Measurements from ENCODE around the gene COL2A1. TPM values are rescaled to one million over a fixed set of nuclear protein-coding genes. Genes with fewer than 3 reads are reported as not detected.

Gene COL2A1
- total RNA-seq, 1 experiment from 2014 or later: not detected

- no peak overlapping the region for H3K4me3 ChIP-seq
- H3K9me2 ChIP-seq (ENCODE audit: insufficient read depth): no peaks in the 10 kb centered on the region
- no peaks in the 10 kb centered on the region for H3K9me3 ChIP-seq (ENCODE audit: insufficient read depth, low read depth)
- H2AFZ ChIP-seq: no peak overlapping the region
- no peak overlapping the region for H3K27ac ChIP-seq
- H3K4me1 ChIP-seq (replicated peaks; ENCODE audit: insufficient read depth): peaks cover 20% of the 10 kb centered on the region
- no peaks in the 10 kb centered on the region for H3K79me2 ChIP-seq (ENCODE audit: low read depth)
- no peaks in the 10 kb centered on the region for H3K36me3 ChIP-seq (ENCODE audit: low read depth)
- peaks cover 8% of the 10 kb centered on the region; the same call in 1 of the 2 replicates for H3F3A ChIP-seq (ENCODE audit: insufficient read depth, low read depth)
- CTCF ChIA-PET: no interaction called here
- no peak for TF ChIP-seq EZH2 (IDR thresholded peaks at IDR 0.05; ENCODE audit: low read depth)
- no peak for TF ChIP-seq CTCF (conservative IDR thresholded peaks at IDR 0.05)
- intact Hi-C loops (cut with micrococcal nuclease; ENCODE audit: unreplicated experiment): no loop called here
- H3K4me2 ChIP-seq: no peak overlapping the region
- no peak for DNase-seq
- POLR2A ChIA-PET (ENCODE audit: unreplicated experiment): no interaction called here
- peaks cover 50% of the 10 kb centered on the region for H3K27me3 ChIP-seq (ENCODE audit: insufficient read depth, low read depth)
- BruUV-seq (replicated peaks): no TSS peak
- H4K20me1 ChIP-seq (ENCODE audit: insufficient read depth): no peaks in the 10 kb centered on the region
These were observed 8.3 kb downstream of the COL2A1 start for GRCh38 chr12:47995981-47996401.

- Histone ChIP-seq H4K20me1 (ENCODE audit: insufficient read depth) (no peaks in the 10 kb centered on the region), H3K4me1 (replicated peaks; ENCODE audit: insufficient read depth) (peaks cover 15% of the 10 kb centered on the region), H3K36me3 (ENCODE audit: low read depth) (no peaks in the 10 kb centered on the region), H3K9me3 (ENCODE audit: insufficient read depth, low read depth) (no peaks in the 10 kb centered on the region), H3K27ac (no peak overlapping the region), H3K9me2 (ENCODE audit: insufficient read depth) (no peaks in the 10 kb centered on the region), H3K4me3 (no peak overlapping the region), H3K4me2 (no peak overlapping the region), H3F3A (ENCODE audit: insufficient read depth, low read depth) (no peaks in the 10 kb centered on the region), H3K27me3 (ENCODE audit: insufficient read depth, low read depth) (peaks cover 60% of the 10 kb centered on the region), H2AFZ (no peak overlapping the region), H3K79me2 (ENCODE audit: low read depth) (no peaks in the 10 kb centered on the region)
- BruUV-seq (replicated peaks): no TSS peak
- POLR2A ChIA-PET (ENCODE audit: unreplicated experiment): no interaction called here
- DNase-seq: no peak
- no peak for TF ChIP-seq EZH2 (IDR thresholded peaks at IDR 0.05; ENCODE audit: low read depth)
- no peak for TF ChIP-seq CTCF (conservative IDR thresholded peaks at IDR 0.05)
- intact Hi-C loops (cut with micrococcal nuclease; ENCODE audit: unreplicated experiment): no loop called here
- CTCF ChIA-PET: interaction anchor here (0.6 kb wide), 1 partner anchor 178 kb away, joined by 6 read pairs; no protein-coding TSS in a partner anchor
These were observed 10.8 kb downstream of the COL2A1 start for GRCh38 chr12:47993491-47993890.

- H3K4me2 ChIP-seq: no peak overlapping the region
- TF ChIP-seq CTCF (conservative IDR thresholded peaks at IDR 0.05) (no peak), EZH2 (IDR thresholded peaks at IDR 0.05; ENCODE audit: low read depth) (no peak)
- POLR2A ChIA-PET (ENCODE audit: unreplicated experiment): no interaction called here
- no peak for DNase-seq
- no peaks in the 10 kb centered on the region for H3K36me3 ChIP-seq (ENCODE audit: low read depth)
- no peaks in the 10 kb centered on the region for H3F3A ChIP-seq (ENCODE audit: insufficient read depth, low read depth)
- no peak overlapping the region for H2AFZ ChIP-seq
- H3K4me3 ChIP-seq: no peak overlapping the region
- H3K27me3 ChIP-seq (ENCODE audit: insufficient read depth, low read depth): peaks cover 63% of the 10 kb centered on the region
- no peak overlapping the region for H3K27ac ChIP-seq
- CTCF ChIA-PET: no interaction called here
- H3K9me2 ChIP-seq (ENCODE audit: insufficient read depth): no peaks in the 10 kb centered on the region
- no peaks in the 10 kb centered on the region for H3K79me2 ChIP-seq (ENCODE audit: low read depth)
- no TSS peak for BruUV-seq (replicated peaks)
- intact Hi-C loops (cut with micrococcal nuclease; ENCODE audit: unreplicated experiment): no loop called here
- H4K20me1 ChIP-seq (ENCODE audit: insufficient read depth): no peaks in the 10 kb centered on the region
- H3K4me1 ChIP-seq (replicated peaks; ENCODE audit: insufficient read depth): peaks cover 13% of the 10 kb centered on the region
- H3K9me3 ChIP-seq (ENCODE audit: insufficient read depth, low read depth): no peaks in the 10 kb centered on the region
These were observed 11.5 kb downstream of the COL2A1 start for GRCh38 chr12:47992776-47993175.

Measured in PC-9 (cell line).